IMR-90 (cell line): Measurements from ENCODE around the gene USP53. TPM values are rescaled to one million over a fixed set of nuclear protein-coding genes. Genes with fewer than 3 reads are reported as not detected.

Experiments used
- ATAC-seq: fragments of 200-7000 bp; cut with Tn5 transposase; 2 replicates; pipeline ENCODE4 v1.9.1; 2020; ENCODE audit warnings: low read depth, mild to moderate bottlenecking, moderate library complexity
- BruUV-seq: library from RNA; stranded (reverse); fragments of 400-500 nt; replicated peaks from 2 replicates; lab custom pipeline; 2021; lab: Mats Ljungman, UMichigan
- CTCF ChIA-PET: fragments of 300-600 bp; formaldehyde crosslinking; extraction: SDS; loops from one replicate; lab custom pipeline; 2021; ENCODE audit warnings: antibody characterized with exemption; lab: Yijun Ruan, JAX
- POLR2A ChIA-PET: fragments of 300-600 bp; sonication (Branson Sonifier 250); formaldehyde crosslinking; loops from one replicate; lab custom pipeline; 2022; ENCODE audit warnings: antibody characterized with exemption; ENCODE audit not compliant: unreplicated experiment; lab: Charles Lee
- DNase-seq: peaks from one replicate; pipeline ENCODE4 v3.0.0; 2013
- H2AFZ ChIP-seq: replicated peaks from 2 replicates; pipeline ENCODE3; 2013; ENCODE audit warnings: low read length, mild to moderate bottlenecking; ENCODE audit not compliant: poor library complexity
- H2AK5ac ChIP-seq: 2 replicates; pipeline ENCODE4 v1.6.1; 2013; ENCODE audit warnings: low read depth, low read length, inconsistent platforms
- H2AK9ac ChIP-seq: replicated peaks from 2 replicates; pipeline ENCODE3; 2013; ENCODE audit warnings: mild to moderate bottlenecking, low read depth, low read length, moderate library complexity; ENCODE audit not compliant: poor library complexity
- H2BK120ac ChIP-seq: 2 replicates; pipeline ENCODE4 v1.6.1; 2013; ENCODE audit warnings: low read depth, low read length, inconsistent platforms
- H2BK15ac ChIP-seq: 3 replicates; pipeline ENCODE4 v1.6.1; 2013; ENCODE audit warnings: low read depth, low read length, inconsistent platforms
- H2BK20ac ChIP-seq: 2 replicates; pipeline ENCODE4 v1.6.1; 2013; ENCODE audit warnings: low read depth, mild to moderate bottlenecking, inconsistent platforms, low read length, moderate library complexity
- H2BK5ac ChIP-seq: 2 replicates; pipeline ENCODE4 v1.6.1; 2013; ENCODE audit warnings: mild to moderate bottlenecking, low read depth, low read length, inconsistent platforms; ENCODE audit not compliant: poor library complexity, severe bottlenecking
- H3K14ac ChIP-seq: replicated peaks from 2 replicates; pipeline ENCODE4 v1.6.1; 2013; ENCODE audit warnings: low read depth, low read length, inconsistent platforms
- H3K18ac ChIP-seq: 2 replicates; pipeline ENCODE4 v1.6.1; 2013; ENCODE audit warnings: low read depth, low read length, control low read depth
- H3K23ac ChIP-seq: 2 replicates; pipeline ENCODE4 v1.6.1; 2013; ENCODE audit warnings: low read depth, low read length, inconsistent platforms
- H3K27ac ChIP-seq: 2 replicates; pipeline ENCODE4 v1.5.1; 2013; ENCODE audit warnings: mild to moderate bottlenecking, control low read depth, low read length; ENCODE audit not compliant: insufficient read depth
- H3K27me3 ChIP-seq: 2 replicates; pipeline ENCODE4 v1.6.1; 2013; ENCODE audit warnings: low read length; ENCODE audit not compliant: control insufficient read depth, insufficient read depth
- H3K36me3 ChIP-seq: 2 replicates; pipeline ENCODE4 v1.6.1; 2013; ENCODE audit warnings: low read length, mixed read lengths; ENCODE audit not compliant: control insufficient read depth, insufficient read depth
- H3K4ac ChIP-seq: 2 replicates; pipeline ENCODE4 v1.6.1; 2013; ENCODE audit warnings: low read depth, low read length, inconsistent platforms
- H3K4me1 ChIP-seq: 2 replicates; pipeline ENCODE4 v1.6.1; 2013; ENCODE audit warnings: low read length, mixed read lengths; ENCODE audit not compliant: control insufficient read depth, insufficient read depth
- H3K4me2 ChIP-seq: 2 replicates; pipeline ENCODE4 v1.6.1; 2013; ENCODE audit warnings: low read depth, mild to moderate bottlenecking, control low read depth, low read length, moderate library complexity
- H3K4me3 ChIP-seq: 2 replicates; pipeline ENCODE4 v1.5.1; 2013; ENCODE audit warnings: low read depth, mild to moderate bottlenecking, control low read depth, low read length, moderate library complexity; ENCODE audit not compliant: insufficient read depth
- H3K56ac ChIP-seq: 2 replicates; pipeline ENCODE4 v1.6.1; 2013; ENCODE audit warnings: low read length, inconsistent platforms; ENCODE audit not compliant: insufficient read depth; ENCODE audit errors: extremely low read depth
- H3K79me1 ChIP-seq, 2 experiments: 2 replicates each; pipeline ENCODE4 v1.6.1; 2013; ENCODE audit warnings: low read length in 2 of 2, inconsistent platforms in 1 of 2, low read depth in 1 of 2
- H3K9ac ChIP-seq: 2 replicates; pipeline ENCODE4 v1.6.1; 2013; ENCODE audit warnings: low read depth, low read length, control low read depth
- H3K9me1 ChIP-seq: 2 replicates; pipeline ENCODE4 v1.6.1; 2013; ENCODE audit warnings: low read length, inconsistent platforms; ENCODE audit not compliant: insufficient read depth
- H3K9me3 ChIP-seq: 2 replicates; pipeline ENCODE4 v1.6.1; 2013; ENCODE audit warnings: low read length; ENCODE audit not compliant: control insufficient read depth, insufficient read depth
- H4K20me1 ChIP-seq: 2 replicates; pipeline ENCODE4 v1.6.1; 2013; ENCODE audit warnings: low read length, inconsistent platforms; ENCODE audit not compliant: insufficient read depth
- H4K5ac ChIP-seq: 2 replicates; pipeline ENCODE4 v1.6.1; 2013; ENCODE audit warnings: mild to moderate bottlenecking, low read depth, low read length, control low read depth
- H4K8ac ChIP-seq, 2 experiments: 2 replicates each; pipeline ENCODE4 v1.6.1; 2013; ENCODE audit warnings: low read depth in 2 of 2, low read length in 2 of 2, control low read depth in 1 of 2, inconsistent platforms in 1 of 2
- H4K91ac ChIP-seq: 2 replicates; pipeline ENCODE4 v1.6.1; 2013; ENCODE audit warnings: low read depth, low read length, inconsistent platforms; ENCODE audit not compliant: insufficient read depth
- CEBPB ChIP-seq: IDR thresholded peaks from 2 replicates; pipeline ENCODE4 v1.6.1; 2012; ENCODE audit warnings: low read depth, low read length, improper control_type of control experiment
- CHD1 ChIP-seq: IDR thresholded peaks from 2 replicates; pipeline ENCODE4 v1.6.1; 2012; ENCODE audit warnings: low read depth, low read length, improper control_type of control experiment
- ELK1 ChIP-seq: fragments of 150-350 bp; IDR thresholded peaks from 2 replicates; pipeline ENCODE4 v1.6.1; 2016; ENCODE audit warnings: low read depth, mild to moderate bottlenecking, low read length, moderate library complexity, borderline replicate concordance
- FOS ChIP-seq: fragments of 150-350 bp; IDR thresholded peaks from 2 replicates; pipeline ENCODE4 v1.6.1; 2016; ENCODE audit warnings: low read depth, low read length
- MAFK ChIP-seq: IDR thresholded peaks from 2 replicates; pipeline ENCODE4 v1.6.1; 2012; ENCODE audit warnings: low read depth, low read length, improper control_type of control experiment
- MAZ ChIP-seq: IDR thresholded peaks from 2 replicates; pipeline ENCODE4 v1.6.1; 2012; ENCODE audit warnings: low read depth, mild to moderate bottlenecking, low read length, improper control_type of control experiment, moderate library complexity, borderline replicate concordance
- POLR2A ChIP-seq: IDR thresholded peaks from 2 replicates; pipeline ENCODE4 v1.6.1; 2012; ENCODE audit warnings: mild to moderate bottlenecking, low read depth, low read length
- RAD21 ChIP-seq: IDR thresholded peaks from 2 replicates; pipeline ENCODE4 v1.6.1; 2012; ENCODE audit warnings: low read length, improper control_type of control experiment
- RCOR1 ChIP-seq: IDR thresholded peaks from 2 replicates; pipeline ENCODE4 v1.6.1; 2012; ENCODE audit warnings: mild to moderate bottlenecking, low read length, improper control_type of control experiment; ENCODE audit not compliant: insufficient replicate concordance
- USF2 ChIP-seq: fragments of 150-350 bp; IDR thresholded peaks from 2 replicates; pipeline ENCODE4 v1.6.1; 2017; ENCODE audit warnings: mild to moderate bottlenecking, antibody characterized with exemption, low read length, low read depth
- WGBS, 2 experiments: methylation state at CpG; one replicate each; pipeline versions ENCODE4 v1.1.5 to v1.1.7; 2013; ENCODE audit warnings: missing lambda C conversion rate in 2 of 2; ENCODE audit not compliant: insufficient read length in 1 of 2; ENCODE audit errors: extremely low coverage in 2 of 2; 5-methylcytosine and 5-hydroxymethylcytosine counted together
- dilution Hi-C: fragments of 300-500 bp; cut with HindIII; formaldehyde crosslinking; loops from one replicate; pipeline ENCODE4 v1.14.3; 2018; ENCODE audit warnings: low sequenced_read_pairs; ENCODE audit not compliant: unreplicated experiment
- in situ Hi-C: fragments of 300-500 bp; cut with MboI; formaldehyde crosslinking; loops from 3 replicates; pipeline ENCODE4 v1.14.3; 2019; ENCODE audit warnings: low sequenced_read_pairs, inconsistent platforms, mixed read lengths
- intact Hi-C: fragments of 100-400 bp; cut with micrococcal nuclease; formaldehyde crosslinking; loops from 2 replicates; pipeline ENCODE4 v1.10.0; 2022
- polyA plus RNA-seq, 3 experiments: library from polyadenylated mRNA; depleted of rRNA; stranded (reverse); fragments of >200 nt; gene quantifications; 2 replicates each; pipeline ENCODE4 v1.2.3, GENCODE V29; 2012; ENCODE audit warnings: low replicate concordance in 1 of 3
- total RNA-seq: library from RNA; depleted of rRNA; stranded (reverse); fragments of >200 nt; gene quantifications from 2 replicates; pipeline ENCODE4 v1.2.3, GENCODE V29; 2012

The USP53 gene
- total and polyA plus RNA-seq, 2 of the 4 experiments (the other 2 are of a cell fraction): 11.2 to 24.0 TPM

- Histone ChIP-seq H4K91ac (no peak overlapping the region), H2AK5ac (no peak overlapping the region), H3K27ac (no peak overlapping the region), H2BK20ac (no peak overlapping the region), H3K4ac (no peak overlapping the region), H2BK5ac (no peak overlapping the region), H3K56ac (no peak overlapping the region), H3K9ac (no peak overlapping the region), H3K27me3 (no peaks in the 10 kb centered on the region), H3K4me2 (no peak overlapping the region), H2AK9ac (no peak overlapping the region), H4K5ac (no peak overlapping the region), H3K18ac (no peak overlapping the region), H3K4me3 (no peak overlapping the region), H3K9me3 (no peaks in the 10 kb centered on the region), H3K9me1 (no peaks in the 10 kb centered on the region), H2BK120ac (no peak overlapping the region), H3K23ac (no peak overlapping the region), H2BK15ac (no peak overlapping the region), H3K36me3 (peaks cover 8% of the 10 kb centered on the region), H3K4me1 (no peaks in the 10 kb centered on the region; the same call in 1 of the 2 replicates), H4K20me1 (no peaks in the 10 kb centered on the region), H3K79me1 (peaks cover 0 to 6% of the 10 kb centered on the region in 2 experiments; a peak in 1 of 4 replicates), H3K14ac (no peak overlapping the region), H2AFZ (no peak overlapping the region), H4K8ac (no peak overlapping the region; a peak in 1 of 4 replicates)
- POLR2A ChIA-PET: no interaction called here
- BruUV-seq: no TSS peak
- ATAC-seq: no peak
- dilution Hi-C loops (no loop called here), intact Hi-C loops (no loop called here), in situ Hi-C loops (no loop called here)
- DNase-seq: no peak
- CTCF ChIA-PET: no interaction called here
- no peak for TF ChIP-seq ELK1
- no peak for TF ChIP-seq POLR2A
- no peak for TF ChIP-seq MAFK
- TF ChIP-seq CHD1: no peak
- TF ChIP-seq RAD21: no peak
- no peak for TF ChIP-seq CEBPB
- no peak for TF ChIP-seq FOS
- TF ChIP-seq USF2: no peak
- no peak for TF ChIP-seq MAZ
- no peak for TF ChIP-seq RCOR1
- no CpG with 5 or more reads among the region's 3 CpGs for whole genome bisulfite sequencing, 2 experiments
Observed at GRCh38 chr4:119244344-119244743, 31.8 kb downstream of the USP53 start.
